HG02763 (cell line): ENCODE data around the gene ACADVL.
"Not testable (repeated sequence)": the region's sequence is repeated elsewhere in the genome, so short reads cannot be mapped to it uniquely, and the experiment has no call there.

Experiments used
- ATAC-seq: cut with Tn5 transposase; IDR thresholded peaks from one replicate; pipeline ENCODE4 v1.9.1; 2021; ENCODE audit warnings: mild to moderate bottlenecking, moderate library complexity; ENCODE audit not compliant: unreplicated experiment

ACADVL gene

DNA sequence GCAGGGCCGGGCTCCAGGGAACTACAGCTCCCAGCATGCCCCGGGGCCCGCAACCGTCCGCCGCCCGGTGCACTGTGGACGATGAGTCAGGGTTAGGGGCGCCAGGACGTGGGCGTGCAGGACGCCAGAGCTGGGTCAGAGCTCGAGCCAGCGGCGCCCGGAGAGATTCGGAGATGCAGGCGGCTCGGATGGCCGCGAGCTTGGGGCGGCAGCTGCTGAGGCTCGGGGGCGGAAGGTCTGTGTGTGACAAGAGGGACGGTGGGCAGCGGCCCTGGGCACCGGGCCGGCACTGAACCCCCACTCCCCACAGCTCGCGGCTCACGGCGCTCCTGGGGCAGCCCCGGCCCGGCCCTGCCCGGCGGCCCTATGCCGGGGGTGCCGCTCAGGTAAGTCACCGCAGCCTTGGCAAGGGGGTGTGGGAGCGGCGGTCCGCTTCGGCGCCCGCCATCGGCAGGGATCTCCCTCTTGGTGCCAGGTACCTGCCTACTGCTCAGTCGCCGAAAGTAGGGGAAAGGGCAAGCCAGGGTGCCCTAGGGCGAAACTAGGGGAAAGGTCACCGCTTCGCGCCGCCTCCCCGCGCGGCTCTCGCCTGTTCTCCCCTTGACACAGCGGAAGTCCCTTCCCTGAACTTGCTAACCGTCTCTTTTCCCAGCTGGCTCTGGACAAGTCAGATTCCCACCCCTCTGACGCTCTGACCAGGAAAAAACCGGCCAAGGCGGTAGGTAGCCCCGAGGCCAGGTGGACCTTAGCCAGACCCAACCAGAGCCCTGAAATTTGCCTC is at the start of gene ACADVL, which contains the start of gene DLG4:
ACADVL (plus strand) TSS at position 127 of the 781 bp plus-strand sequence; CDS start at position 174, 47 bp downstream.
DLG4 (minus strand) TSS at position 25 of the 781 bp plus-strand sequence.
- peak; percentile 62 for ATAC-seq

DNA sequence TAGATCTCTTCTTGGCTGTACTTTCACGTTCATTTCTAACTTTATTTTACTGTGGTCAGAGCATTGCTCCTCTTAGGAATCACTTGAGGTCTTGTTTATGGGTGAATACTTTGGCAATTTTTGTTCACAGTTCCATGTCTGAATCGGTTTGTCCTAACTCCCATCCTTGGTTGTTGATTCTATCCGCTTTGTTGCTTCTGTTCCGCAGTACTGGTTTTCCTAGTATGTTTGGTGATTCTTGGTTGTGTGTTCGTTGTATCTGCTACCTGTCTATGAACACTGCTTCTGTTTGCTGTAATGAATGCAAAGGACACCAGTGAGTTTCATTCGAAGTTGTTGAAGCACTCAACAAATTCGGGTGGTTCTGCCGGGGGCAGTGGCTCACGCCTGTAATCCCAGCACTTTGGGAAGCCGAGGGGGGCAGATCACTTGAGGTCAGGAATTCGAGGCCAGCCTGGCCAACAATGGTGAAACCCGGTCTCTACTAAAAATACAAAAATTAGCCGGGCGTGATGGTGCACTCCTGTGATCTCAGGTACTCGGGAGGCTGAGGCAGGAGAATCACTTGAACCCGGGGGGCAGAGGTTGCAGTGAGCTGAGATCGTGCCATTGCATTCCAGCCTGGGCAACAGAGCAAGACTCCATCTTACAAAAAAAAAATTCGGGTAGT is 47.1 kb upstream of the ACADVL start:
- not testable (repeated sequence) for ATAC-seq

DNA sequence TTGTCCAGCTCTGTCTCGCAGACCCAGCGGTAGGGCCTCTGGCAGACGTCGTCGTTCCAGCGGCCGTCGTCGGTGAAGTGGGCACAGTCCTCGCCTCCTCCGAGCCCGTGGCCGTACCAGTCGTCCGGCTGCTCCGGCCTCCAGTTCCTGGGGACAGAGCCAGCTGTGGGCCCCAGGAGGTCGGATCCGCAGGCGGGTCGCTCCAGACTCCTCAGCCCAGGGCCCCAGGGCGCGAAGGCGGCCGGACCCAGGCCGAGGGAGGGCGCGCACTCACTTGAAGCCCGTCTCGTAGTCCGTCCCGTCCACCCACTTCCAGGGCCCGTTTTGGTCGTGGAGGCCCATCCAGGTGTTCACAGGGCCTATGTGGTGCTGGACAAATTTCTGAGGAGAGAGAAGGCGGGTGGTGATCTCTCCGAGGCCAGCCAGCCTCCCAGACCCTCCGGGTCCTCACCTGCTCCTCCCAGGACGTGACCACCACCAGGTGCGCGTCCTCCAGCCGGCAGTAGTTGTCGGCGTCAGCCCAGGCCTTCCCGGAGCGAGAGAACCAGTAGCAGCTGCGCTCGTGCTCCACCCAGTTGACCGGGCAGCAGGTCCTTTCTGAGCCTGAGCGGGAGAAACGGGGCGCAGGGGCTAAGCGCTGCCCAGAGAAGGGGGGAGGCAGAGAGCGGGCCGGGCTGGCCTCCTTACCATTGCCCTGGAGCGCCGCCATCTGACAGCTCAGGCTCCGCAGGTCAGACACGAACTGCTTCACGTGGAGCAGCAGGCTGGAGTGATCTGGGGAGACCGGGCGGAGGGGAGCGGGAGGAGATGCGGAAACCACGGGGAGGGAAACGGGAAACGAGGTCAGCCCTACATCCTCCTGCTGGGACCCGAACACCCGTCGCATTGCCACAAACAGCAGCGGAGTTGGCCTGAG is 45.8 kb upstream of the ACADVL start:
- no peak for ATAC-seq

DNA sequence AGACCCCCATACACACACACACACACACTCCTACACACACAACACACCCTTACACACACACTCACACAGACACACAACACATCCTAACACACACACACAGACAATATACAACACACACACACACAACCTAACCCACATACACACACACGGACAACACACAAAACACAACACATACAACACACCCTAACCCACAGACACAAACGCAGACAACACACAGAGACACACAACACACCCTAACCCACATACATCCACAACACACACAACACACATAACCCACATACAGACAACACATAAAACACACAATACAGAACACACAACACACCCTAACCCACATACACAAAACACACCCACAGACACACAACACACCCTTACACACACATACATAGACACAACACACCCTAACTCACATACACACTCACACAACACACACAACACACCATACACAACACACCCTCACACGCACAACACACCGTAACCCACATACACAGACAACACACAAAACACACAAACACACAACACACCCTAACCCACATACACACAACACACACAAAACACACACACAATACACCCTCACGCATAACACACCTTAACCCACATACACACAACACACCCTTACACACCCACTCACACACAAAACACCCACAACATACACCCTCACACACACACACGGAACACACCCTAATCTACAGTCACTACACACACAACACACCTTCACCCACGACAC is 45.0 kb upstream of the ACADVL start:
- ATAC-seq = no peak

DNA sequence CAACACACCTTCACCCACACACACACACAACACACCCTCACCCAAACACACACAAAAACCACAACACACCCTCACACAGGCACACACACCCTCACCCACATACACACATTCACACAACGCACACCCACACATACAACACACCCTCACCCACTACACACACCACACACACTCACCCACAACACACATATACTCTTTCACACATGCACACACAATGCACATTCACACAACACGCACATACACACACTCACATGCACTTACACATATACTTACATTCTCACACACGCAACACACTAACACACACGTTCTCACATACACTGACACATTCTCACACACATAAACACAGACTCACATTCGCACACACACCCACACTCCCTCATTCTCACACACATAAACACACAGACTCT is 44.4 kb upstream of the ACADVL start:
- ATAC-seq = no peak

DNA sequence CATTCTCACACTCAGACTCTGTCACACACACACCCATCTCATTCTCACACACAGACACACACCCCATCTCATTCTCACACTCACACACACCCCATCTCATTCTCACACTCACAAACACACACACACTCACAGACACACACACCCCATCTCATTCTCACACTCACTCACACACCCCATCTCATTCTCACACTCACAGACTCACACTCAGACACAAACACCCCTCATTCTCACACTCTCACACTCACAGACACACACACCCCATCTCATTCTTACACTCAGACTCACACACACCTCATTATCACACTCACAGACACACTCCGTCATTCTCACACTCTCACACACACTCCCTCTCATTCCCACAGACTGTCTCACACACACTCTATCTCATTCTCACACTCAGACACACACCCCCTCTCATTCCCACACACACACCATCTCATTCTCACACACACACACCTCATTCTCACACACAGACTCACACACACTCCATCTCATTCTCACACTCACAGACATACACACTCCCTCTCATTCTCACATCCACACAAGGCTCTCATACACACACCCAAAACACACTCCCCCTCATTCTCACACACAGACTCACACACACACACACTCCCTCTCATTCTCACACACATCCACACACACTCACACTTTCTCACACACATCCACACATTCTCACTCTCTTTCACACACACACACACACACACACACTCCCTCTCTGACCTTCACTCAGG is 43.5 kb upstream of the ACADVL start:
- ATAC-seq = no peak

DNA sequence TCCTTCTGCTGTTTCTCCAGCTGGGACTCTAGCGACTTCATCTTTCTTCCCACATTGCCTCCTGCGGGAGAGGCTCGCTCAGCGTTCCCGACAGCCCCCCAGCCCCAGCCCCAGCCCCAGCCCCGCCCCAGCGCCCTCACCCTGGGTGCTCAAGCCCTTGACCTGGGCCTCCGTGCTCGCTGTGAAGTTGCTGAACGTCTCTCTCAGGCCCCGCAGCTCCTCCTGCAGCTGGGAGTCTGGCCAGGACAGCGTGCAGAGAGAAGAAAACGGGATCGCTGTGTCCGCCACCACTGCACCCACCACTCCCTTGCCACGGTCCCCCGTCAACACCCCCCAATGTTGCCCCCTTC is 42.9 kb upstream of the ACADVL start:
- no peak for ATAC-seq

DNA sequence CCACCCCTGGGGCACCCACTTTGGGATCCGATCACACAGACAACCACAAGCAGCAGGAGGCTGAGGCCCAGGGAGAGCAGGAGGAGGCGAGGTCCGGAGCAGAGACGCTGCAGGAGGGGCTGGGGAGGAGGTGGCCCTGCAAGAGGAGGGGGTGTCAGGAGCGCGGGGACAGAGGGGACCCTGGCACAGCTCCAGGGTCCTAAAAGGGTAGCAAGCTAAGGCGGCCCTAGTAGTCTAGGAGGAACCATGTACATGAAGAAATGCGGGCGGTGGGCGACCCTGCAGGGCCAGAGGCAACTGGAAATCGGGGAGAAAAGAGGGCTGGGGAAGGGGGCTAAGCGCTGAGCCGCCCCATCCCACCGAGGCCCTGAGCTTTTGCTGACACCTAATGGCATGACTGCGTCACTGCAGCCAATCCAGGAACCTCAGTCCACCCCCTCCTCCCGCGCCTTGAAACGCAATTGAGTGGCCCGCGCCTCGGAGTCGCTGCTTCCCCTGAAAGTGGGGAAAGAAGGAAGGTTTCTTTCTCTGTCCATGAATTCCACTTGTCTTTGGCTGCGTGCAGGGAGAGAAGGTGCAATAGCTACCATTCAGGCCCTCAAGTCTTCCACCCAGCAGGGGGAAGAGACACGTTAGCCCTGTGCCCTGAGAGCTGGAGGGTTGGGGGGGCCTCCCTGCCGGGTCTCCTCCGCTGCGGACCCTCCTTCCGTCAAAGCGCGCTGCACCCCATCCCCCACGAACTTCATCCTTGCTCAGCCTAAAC is 42.4 kb upstream of the ACADVL start:
- ATAC-seq = no peak

DNA sequence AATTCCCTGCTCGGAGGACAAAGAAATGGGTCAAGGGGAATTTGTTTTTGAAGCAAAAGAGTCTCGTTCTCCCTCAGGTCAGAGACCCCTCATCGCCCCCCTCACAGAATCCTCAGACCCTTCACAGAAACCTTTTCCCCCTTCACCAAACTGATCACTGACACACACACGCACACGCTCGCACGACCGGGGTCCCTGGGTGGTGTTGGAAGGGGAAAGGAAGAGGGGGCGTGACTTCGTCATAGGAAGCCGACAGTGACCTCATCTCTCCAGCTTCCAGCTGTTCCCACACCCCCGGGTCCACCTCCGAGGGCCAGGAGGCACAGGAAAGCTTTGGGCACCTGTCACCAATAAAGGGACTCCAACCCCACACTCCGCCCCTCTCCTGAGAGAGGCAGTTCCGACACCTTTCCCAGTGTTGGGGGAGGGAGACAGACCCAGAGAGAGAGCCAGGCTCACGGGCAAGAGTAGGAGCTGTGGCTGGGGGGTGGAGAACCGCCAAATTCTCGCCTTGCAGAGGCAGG is 41.7 kb upstream of the ACADVL start:
- ATAC-seq = no peak

DNA sequence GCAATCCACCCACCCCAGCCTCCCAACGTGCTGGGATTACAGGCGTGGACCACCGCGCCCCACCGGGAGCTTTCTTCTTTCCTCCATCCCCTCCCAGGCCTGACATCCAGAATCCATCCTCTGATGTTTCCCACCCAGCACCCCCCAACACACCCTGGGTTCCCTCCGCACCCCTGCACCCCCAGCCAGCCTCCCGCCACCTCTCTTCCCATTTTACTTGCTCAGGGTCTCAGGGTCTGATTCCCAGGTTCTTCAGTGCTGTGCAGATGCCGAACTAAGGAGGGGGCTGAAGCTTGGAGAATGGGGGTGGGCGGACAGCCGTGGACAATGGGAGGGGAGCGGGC is 40.8 kb upstream of the ACADVL start:
- ATAC-seq = no peak

DNA sequence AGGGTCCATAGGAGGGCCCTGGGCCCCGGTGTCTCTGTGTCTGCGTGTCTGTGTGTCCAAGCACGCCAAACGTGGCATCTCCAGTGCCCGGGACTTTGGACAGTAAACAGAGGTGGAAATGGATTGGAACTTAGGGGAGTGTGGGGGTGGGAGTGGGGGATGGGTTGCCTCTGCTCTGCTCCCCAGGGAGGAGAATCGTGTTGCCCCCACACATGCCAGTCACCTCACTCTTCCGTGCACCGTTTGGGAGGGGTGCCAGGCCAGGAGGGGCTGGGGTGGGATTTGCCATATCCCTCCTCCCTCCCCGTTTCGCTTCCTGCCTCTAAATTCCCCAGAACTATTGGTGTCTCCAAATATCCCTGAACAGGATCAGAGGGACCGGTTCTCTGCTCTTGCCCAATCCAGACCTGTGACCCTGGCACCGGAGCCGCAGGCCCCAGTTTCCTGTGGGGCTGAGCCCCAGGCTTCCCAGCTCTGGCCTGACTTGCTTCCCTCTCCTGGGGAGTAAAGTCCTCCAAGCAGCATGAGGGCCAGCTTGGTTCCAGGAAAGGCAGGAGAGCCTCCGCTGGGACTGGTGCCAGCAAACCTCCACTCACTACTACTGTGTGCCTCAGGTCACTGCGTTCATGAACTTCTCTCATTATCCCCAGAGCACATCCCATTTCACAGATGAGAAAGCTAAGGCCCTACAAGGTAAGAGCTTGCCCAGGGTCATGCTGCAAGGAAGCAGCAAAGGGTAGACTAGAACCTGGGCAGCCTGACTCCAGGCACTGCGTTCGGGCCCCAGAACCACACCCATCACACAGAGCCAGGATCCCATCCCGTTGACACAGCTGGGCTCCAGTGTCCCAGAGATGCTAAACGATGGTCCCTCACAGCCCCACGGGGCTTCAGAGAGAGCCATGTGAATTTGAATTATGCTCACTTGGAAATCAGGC is 40.2 kb upstream of the ACADVL start, which contains the start of gene ASGR1:
ASGR1 (minus strand) TSS at position 54 of the 938 bp plus-strand sequence. CDS start 807 bp downstream, outside the sequence.
- ATAC-seq = no peak

DNA sequence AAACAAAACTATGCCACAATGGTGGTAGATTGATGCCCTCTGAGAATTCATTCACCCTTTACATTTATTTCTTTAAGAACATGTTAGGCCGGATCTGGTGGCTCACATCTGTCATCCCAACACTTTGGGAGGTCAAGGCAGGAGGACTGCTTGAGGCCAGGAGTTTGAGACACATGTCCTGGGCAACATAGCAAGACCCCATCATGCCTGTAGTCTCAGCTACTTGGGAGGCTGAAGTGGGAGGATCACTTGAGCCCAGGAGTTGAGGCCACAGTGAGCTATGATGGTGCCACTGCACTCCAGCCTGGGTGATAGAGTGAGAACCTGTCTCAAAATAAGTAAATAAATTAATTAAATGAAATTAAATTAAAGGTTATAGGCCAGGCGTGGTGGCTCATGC is 37.6 kb upstream of the ACADVL start:
- not testable (repeated sequence) for ATAC-seq

DNA sequence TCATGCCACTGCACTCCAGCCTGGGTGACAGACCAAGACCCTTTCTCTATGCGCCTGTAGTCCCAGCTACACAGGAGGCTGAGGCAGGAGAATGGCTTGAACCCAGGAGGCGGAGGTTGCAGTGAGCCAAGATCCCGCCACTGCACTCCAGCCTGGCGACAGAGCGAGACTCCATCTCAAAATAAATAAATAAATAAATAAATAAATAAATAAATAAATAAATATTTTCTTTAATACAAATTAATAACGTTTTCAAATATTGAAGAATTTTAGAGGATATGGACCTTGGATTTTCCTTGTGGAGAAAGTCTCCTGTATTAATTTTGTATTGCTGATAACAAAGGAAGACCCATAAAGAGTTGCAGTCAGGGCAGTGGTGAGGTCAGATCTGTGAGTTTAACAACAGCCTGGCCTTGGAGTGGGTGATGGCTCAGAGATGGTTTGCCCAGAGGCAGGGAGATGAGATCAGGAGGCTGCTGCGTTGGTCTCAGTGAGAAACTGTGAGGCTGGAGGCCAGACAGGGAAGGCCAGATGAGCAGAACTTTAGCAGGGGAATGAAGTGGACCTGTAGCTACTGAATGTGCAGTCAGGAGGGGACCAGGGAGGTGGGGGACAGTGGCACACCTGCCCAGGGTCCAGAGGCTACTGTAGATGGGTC is 36.2 kb upstream of the ACADVL start:
- ATAC-seq = no peak

DNA sequence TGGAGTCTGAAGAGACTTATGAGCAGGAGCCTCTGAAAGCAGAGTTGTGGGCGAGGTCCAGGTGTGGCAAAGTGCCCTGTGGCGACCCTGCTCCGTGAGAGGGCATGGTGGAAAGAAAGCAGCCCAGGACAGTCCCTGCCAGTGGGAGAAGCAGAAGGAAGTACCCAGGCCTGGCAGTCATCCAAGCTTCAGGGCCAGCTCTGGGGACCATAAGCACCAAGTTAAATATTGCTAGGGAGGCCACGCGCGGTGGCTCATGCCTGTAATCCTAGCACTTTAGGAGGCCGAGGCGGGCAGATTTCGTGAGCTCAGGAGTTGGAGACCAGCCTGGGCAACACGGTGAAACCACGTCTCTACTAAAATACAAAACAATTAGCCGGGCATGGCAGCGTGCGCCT is 35.6 kb upstream of the ACADVL start:
- no peak for ATAC-seq

DNA sequence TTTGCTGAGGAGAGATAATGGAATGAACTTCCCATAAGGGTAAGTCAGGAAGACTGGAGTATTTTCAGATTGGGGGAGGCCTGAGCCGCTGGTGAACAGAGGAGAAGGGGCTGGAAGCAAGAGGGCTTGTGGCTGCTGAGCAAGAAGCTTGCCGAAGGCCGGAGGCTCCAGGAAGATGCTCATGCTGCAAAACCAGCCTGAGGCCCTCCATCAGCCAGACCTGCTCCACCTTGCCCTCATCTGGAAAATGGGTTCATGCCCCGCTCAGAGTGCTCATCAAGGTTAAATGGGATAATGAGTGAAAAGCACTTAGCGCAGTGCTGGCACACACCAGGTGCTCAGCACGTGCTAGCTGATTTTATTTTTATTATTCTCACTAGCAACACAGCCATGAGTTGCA is 35.1 kb upstream of the ACADVL start:
- no peak for ATAC-seq

DNA sequence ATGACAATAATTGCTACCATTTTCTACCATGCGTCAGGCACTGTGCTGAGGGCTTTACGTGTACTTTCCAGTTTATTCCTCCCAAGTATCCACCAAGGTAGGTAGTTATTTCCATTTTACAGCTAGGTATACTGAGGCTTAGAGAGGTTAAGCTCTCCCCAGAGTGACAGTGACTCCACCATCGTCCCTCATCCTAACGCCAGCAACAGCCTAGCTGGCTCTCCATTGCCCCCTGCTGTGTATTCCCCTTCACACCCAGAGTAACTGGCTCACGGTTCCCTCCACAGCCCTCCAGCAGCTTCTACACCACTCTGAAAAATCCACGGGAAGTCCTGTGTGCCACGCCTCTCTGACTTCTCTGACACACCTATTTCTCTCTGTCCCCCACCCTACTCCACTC is 33.5 kb upstream of the ACADVL start:
- ATAC-seq = no peak

DNA sequence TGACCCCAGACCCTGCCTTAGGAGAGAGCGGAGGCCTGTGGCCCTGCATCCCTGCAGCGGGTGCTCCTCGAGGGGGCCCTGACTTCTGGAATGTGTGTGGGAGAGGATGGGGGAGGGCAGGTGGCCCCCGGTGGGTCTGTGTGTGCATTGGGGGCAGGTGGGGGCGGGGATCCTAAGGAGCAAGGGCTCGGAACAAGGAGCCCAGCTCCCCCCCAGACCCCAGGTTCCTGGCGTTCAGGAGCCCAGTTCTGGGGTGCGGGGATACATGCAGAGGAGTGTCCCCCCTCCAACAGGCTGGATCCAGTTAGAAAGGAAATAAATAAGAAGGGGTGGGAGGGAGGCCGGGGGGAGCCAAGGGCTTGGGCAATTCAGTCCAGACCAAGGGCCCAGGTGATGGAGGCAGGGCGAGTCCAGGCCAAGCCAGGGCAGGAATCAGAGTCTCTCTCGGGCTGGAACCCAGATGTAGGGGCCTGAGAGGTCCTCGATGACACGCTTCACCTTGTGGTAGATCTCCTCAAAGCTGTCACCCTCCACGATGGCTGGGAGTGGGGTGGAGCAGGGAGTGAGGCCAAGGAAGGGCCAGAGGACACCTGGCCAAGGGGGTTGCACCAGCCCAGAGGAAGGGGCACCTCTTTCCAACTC is 29.3 kb upstream of the ACADVL start:
- no peak for ATAC-seq
